PFSK-1 (cell line): ENCODE results near the gene PPOX.

Experiments
- FOXP2 ChIP-seq: optimal IDR thresholded peaks from 2 replicates; pipeline ENCODE3; 2011; ENCODE audit warnings: borderline replicate concordance, control low read depth, inconsistent platforms; ENCODE audit not compliant: insufficient read depth; ENCODE audit errors: extremely low read length, extremely low read depth
- POLR2AphosphoS5 ChIP-seq: IDR thresholded peaks from 2 replicates; pipeline ENCODE4 v1.6.1; 2012; ENCODE audit warnings: low read depth, mild to moderate bottlenecking, control low read depth, low read length, moderate library complexity
- REST ChIP-seq, 2 experiments: IDR thresholded peaks; 2 replicates each; pipeline versions ENCODE4 v1.6.1 to v1.8.0; 2011 to 2012; ENCODE audit warnings: low read depth in 2 of 2, low read length in 2 of 2, control low read depth in 1 of 2, inconsistent platforms in 1 of 2, mild to moderate bottlenecking in 1 of 2, moderate library complexity in 1 of 2; ENCODE audit not compliant: insufficient read depth in 1 of 2
- SIN3A ChIP-seq: IDR thresholded peaks from 2 replicates; pipeline ENCODE4 v1.6.1; 2012; ENCODE audit warnings: mild to moderate bottlenecking, low read length, moderate library complexity, borderline replicate concordance; ENCODE audit not compliant: insufficient read depth
- TAF1 ChIP-seq: IDR thresholded peaks from 2 replicates; pipeline ENCODE4 v1.6.1; 2012; ENCODE audit warnings: low read length, control low read depth, borderline replicate concordance; ENCODE audit not compliant: insufficient read depth

- TF ChIP-seq POLR2AphosphoS5 (peak; percentile 83), REST (IDR thresholded peaks at IDR 0.05; ENCODE audit: insufficient read depth in 1 of 2, low read depth in 2 of 2, low read length in 2 of 2) (peak in 1 of 2 experiments; percentile 53; a peak in 1 of 4 replicates), SIN3A (peak; percentile 92; the same call in 1 of the 2 replicates), TAF1 (peak; percentile 72; the same call in 1 of the 2 replicates), FOXP2 (peak; percentile 99)
Measured at GRCh38 chr1:161165742-161166668, at the start of gene PPOX.
